Measurements from ENCODE around the gene F10.

GRCh38 chr13:113152691-113152983 lies 30.0 kb downstream of the F10 start:
- no peak for TF ChIP-seq CTCF (IDR thresholded peaks at IDR 0.05)
- no peak for TF ChIP-seq POLR2A (IDR thresholded peaks at IDR 0.05)
